ENCODE measurements around the gene SLC66A1. TPM values are rescaled to one million over a fixed set of nuclear protein-coding genes. Genes with fewer than 3 reads are reported as not detected.

Gene SLC66A1
- total RNA-seq, 1 donor from 2014 or later = 18.8 TPM

DNA sequence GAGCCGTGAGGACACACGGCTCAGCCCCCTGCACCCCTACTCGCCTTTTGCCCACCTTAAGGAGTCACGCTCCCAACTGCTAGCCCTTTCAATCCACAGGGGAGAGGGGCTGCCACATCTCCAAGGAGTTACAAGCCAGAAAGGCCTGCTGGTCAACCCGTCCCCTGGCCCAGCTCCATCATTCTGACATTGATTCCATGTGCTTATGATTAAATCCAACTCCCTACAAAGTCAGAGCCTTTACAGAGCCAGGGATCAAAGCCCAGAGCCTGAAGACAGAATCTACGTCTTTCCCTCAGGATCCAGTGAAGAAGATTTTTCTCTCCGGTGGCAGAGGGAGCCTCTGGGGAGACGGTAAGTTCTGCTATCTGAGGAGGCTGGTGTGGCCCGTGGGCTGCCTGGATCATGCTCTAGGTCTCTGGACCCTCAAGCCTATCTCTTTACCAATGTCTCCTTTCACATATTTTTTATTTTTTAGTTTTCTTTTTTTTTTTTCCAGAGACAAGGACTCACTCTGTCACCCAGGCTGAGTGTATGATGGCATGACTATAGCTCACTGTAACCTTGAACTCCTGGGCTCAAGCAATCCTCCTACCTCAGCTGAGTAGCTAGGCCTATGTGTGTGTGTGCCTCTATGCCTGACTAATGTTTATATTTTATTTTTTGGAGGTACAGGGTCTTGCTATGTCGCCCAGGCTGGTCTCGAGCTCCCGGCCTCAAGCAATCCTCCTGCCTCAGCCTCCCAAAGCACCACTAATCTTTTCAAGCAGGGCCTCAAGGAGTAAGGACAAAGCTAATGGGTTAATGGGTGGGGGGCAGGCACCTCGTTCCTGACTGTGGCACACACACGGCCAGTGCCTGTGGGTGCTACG lies 61.3 kb downstream of the SLC66A1 start:
- DNase-seq (ENCODE audit: low spot score) = no peak
- H3K4me3 Mint-ChIP-seq (ENCODE audit: unreplicated experiment) = no peak overlapping the region
- H3K36me3 Mint-ChIP-seq (ENCODE audit: low read depth) = peaks cover 22% of the 10 kb centered on the region
- no peak overlapping the region for H3K27ac Mint-ChIP-seq (ENCODE audit: unreplicated experiment)
- H3K27me3 Mint-ChIP-seq (ENCODE audit: low read depth) = no peaks in the 10 kb centered on the region
- peaks cover 3% of the 10 kb centered on the region for H3K9me3 Mint-ChIP-seq (ENCODE audit: low read depth)
- H3K4me1 Mint-ChIP-seq (ENCODE audit: low read depth) = peaks cover 4% of the 10 kb centered on the region
- TF ChIP-seq, protein P1, sequence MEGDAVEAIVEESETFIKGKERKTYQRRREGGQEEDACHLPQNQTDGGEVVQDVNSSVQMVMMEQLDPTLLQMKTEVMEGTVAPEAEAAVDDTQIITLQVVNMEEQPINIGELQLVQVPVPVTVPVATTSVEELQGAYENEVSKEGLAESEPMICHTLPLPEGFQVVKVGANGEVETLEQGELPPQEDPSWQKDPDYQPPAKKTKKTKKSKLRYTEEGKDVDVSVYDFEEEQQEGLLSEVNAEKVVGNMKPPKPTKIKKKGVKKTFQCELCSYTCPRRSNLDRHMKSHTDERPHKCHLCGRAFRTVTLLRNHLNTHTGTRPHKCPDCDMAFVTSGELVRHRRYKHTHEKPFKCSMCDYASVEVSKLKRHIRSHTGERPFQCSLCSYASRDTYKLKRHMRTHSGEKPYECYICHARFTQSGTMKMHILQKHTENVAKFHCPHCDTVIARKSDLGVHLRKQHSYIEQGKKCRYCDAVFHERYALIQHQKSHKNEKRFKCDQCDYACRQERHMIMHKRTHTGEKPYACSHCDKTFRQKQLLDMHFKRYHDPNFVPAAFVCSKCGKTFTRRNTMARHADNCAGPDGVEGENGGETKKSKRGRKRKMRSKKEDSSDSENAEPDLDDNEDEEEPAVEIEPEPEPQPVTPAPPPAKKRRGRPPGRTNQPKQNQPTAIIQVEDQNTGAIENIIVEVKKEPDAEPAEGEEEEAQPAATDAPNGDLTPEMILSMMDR (IDR thresholded peaks at IDR 0.05) = no peak

DNA sequence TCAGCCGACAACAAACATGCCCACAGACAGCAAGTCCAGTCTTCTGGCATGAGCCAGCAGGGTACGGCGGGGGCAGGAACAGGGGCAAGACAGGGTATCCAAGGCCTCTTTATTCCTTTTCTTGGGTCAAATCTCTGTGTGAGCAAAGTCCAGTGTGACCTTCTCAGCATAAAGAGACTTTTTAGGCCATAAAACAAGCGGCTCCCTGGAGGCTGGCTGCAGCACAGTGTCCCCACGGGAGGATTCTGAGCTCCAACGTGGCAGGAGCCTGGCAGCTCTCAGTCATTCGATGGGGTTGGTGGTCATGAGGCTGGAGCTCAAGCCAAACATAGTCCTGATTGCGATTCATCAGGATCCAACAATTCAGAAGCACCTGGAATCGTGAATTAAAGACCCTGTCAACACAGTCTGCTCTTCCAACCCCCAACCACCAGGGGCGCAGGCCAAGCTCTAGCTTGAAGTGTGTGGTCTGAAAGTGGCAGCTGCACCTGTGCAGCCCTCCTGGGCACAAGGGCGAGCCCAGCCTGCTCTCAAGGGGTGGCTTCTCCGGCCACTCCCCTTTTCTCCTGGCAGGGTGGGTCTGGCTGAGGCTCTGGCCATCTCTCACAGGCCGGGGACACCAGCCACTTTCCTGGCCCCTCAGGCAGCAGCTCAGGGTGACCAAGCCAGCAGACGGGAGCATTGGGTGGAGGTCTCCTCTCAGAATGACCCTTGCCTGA lies 62.1 kb downstream of the SLC66A1 start:
- Mint-ChIP-seq H3K9me3 (ENCODE audit: low read depth) (peaks cover 3% of the 10 kb centered on the region), H3K27ac (ENCODE audit: unreplicated experiment) (peak overlapping the region; percentile 17), H3K4me3 (ENCODE audit: unreplicated experiment) (no peak overlapping the region), H3K36me3 (ENCODE audit: low read depth) (peaks cover 22% of the 10 kb centered on the region), H3K4me1 (ENCODE audit: low read depth) (peaks cover 4% of the 10 kb centered on the region), H3K27me3 (ENCODE audit: low read depth) (no peaks in the 10 kb centered on the region)
- DNase-seq (ENCODE audit: low spot score) = no peak
- TF ChIP-seq, protein P1 (IDR thresholded peaks at IDR 0.05) = peak; percentile 72

DNA sequence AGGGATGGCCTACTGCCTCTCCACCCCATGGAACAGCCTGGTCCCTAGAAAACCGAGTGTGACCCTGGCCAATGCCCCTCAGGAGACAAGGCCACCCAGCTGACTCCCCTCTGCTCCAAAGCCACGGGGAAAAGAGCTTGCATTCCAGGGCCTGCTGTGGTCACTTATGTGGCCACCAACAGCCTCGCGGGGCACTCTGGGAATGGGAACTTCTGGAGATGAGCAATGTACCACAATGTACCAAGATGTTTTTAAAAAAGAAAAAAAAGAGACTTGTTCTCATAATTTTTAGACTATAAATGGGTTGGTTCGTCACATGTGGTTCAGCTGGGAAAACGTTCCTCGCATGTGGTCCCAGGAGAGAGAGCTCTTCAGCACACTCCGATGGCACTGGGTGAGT lies 62.8 kb downstream of the SLC66A1 start:
- no peaks in the 10 kb centered on the region for H3K27me3 Mint-ChIP-seq (ENCODE audit: low read depth)
- H3K27ac Mint-ChIP-seq (ENCODE audit: unreplicated experiment) = peak overlapping the region; percentile 17
- no peak for DNase-seq (ENCODE audit: low spot score)

DNA sequence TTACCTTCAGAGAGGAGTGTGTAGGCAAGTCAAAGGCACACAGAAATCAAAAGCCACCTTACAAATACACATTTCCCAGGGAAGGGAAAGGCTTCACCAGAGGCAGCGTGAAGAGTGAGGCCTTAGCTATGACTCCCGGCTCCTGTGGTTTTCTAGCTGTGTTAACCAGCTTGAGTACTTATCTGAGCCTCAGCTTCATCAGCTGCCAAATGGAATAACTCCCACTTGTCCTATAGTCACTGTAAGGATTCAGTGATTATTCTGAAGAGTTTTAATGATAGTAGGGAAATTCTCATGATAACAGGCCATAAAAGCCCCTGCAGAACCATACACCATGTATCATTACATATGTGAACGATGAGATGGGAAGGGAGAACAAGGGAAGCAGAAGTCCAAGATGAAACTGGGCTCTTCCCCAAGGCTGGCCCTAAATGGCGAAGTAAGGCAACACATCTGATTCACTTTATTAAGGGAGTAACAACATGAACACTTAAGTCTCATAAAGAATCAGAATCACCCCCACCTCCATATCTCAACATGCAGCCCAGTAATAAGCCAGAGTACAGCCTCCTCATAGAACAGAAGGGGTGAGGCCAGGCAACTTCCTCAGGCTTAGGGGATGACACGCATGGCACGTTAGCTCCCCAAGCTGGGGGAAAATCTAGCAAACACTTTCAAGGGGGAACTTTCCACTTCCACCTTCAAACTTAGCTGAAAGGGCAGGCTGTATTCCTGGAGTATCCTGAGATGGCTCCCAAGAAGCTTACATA lies 63.7 kb downstream of the SLC66A1 start:
- peaks cover 3% of the 10 kb centered on the region for H3K9me3 Mint-ChIP-seq (ENCODE audit: low read depth)
- TF ChIP-seq, protein P1 (IDR thresholded peaks at IDR 0.05) = no peak
- H3K27ac Mint-ChIP-seq (ENCODE audit: unreplicated experiment) = peak overlapping the region; percentile 27
- no peaks in the 10 kb centered on the region for H3K27me3 Mint-ChIP-seq (ENCODE audit: low read depth)
- H3K4me1 Mint-ChIP-seq (ENCODE audit: low read depth) = no peaks in the 10 kb centered on the region
- H3K4me3 Mint-ChIP-seq (ENCODE audit: unreplicated experiment) = no peak overlapping the region
- no peak for DNase-seq (ENCODE audit: low spot score)
- peaks cover 28% of the 10 kb centered on the region for H3K36me3 Mint-ChIP-seq (ENCODE audit: low read depth)

More for the DNA sequence above, 62.8 kb downstream of the SLC66A1 start:
- H3K9me3 Mint-ChIP-seq (ENCODE audit: low read depth) = peaks cover 3% of the 10 kb centered on the region
- peaks cover 28% of the 10 kb centered on the region for H3K36me3 Mint-ChIP-seq (ENCODE audit: low read depth)
- TF ChIP-seq, protein P1 (IDR thresholded peaks at IDR 0.05) = no peak
- peaks cover under 1% of the 10 kb centered on the region for H3K4me1 Mint-ChIP-seq (ENCODE audit: low read depth)
- no peak overlapping the region for H3K4me3 Mint-ChIP-seq (ENCODE audit: unreplicated experiment)
